ENCODE results near the gene LGALS9.

DNA sequence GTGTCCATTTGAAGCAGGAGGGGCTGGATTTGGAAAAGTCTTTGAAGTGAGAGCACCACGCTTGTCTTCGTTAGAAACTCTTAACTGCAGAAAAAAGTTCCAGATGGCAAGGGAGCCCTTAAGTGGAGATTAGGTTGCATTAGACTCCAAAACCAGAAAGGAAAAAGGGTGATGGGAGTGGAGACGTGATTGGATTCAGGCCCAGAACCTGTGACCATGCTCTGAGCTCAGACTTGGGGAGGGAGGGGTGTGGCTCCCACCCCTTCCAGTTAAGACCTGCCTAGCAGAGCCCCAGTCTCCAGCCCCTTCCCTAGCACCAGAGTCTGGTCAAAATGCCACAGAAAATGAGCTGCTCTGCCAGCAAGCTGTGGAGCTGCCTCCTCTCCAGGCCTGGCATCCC lies 6.4 kb upstream of the LGALS9 start:
- TF ChIP-seq, protein P1, sequence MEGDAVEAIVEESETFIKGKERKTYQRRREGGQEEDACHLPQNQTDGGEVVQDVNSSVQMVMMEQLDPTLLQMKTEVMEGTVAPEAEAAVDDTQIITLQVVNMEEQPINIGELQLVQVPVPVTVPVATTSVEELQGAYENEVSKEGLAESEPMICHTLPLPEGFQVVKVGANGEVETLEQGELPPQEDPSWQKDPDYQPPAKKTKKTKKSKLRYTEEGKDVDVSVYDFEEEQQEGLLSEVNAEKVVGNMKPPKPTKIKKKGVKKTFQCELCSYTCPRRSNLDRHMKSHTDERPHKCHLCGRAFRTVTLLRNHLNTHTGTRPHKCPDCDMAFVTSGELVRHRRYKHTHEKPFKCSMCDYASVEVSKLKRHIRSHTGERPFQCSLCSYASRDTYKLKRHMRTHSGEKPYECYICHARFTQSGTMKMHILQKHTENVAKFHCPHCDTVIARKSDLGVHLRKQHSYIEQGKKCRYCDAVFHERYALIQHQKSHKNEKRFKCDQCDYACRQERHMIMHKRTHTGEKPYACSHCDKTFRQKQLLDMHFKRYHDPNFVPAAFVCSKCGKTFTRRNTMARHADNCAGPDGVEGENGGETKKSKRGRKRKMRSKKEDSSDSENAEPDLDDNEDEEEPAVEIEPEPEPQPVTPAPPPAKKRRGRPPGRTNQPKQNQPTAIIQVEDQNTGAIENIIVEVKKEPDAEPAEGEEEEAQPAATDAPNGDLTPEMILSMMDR (IDR thresholded peaks at IDR 0.05; ENCODE audit: poor library complexity, severe bottlenecking) = no peak
- no peak for TF ChIP-seq TAF1 (IDR thresholded peaks at IDR 0.05; ENCODE audit: low read depth)
- no peak for TF ChIP-seq MXI1 (conservative IDR thresholded peaks at IDR 0.05; ENCODE audit: poor library complexity, severe bottlenecking)
- TF ChIP-seq, protein P2, sequence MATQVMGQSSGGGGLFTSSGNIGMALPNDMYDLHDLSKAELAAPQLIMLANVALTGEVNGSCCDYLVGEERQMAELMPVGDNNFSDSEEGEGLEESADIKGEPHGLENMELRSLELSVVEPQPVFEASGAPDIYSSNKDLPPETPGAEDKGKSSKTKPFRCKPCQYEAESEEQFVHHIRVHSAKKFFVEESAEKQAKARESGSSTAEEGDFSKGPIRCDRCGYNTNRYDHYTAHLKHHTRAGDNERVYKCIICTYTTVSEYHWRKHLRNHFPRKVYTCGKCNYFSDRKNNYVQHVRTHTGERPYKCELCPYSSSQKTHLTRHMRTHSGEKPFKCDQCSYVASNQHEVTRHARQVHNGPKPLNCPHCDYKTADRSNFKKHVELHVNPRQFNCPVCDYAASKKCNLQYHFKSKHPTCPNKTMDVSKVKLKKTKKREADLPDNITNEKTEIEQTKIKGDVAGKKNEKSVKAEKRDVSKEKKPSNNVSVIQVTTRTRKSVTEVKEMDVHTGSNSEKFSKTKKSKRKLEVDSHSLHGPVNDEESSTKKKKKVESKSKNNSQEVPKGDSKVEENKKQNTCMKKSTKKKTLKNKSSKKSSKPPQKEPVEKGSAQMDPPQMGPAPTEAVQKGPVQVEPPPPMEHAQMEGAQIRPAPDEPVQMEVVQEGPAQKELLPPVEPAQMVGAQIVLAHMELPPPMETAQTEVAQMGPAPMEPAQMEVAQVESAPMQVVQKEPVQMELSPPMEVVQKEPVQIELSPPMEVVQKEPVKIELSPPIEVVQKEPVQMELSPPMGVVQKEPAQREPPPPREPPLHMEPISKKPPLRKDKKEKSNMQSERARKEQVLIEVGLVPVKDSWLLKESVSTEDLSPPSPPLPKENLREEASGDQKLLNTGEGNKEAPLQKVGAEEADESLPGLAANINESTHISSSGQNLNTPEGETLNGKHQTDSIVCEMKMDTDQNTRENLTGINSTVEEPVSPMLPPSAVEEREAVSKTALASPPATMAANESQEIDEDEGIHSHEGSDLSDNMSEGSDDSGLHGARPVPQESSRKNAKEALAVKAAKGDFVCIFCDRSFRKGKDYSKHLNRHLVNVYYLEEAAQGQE (IDR thresholded peaks at IDR 0.05; ENCODE audit: borderline replicate concordance) = no peak
- TF ChIP-seq EP300 (conservative IDR thresholded peaks at IDR 0.05; ENCODE audit: poor library complexity, severe bottlenecking) = no peak
- TF ChIP-seq POLR2AphosphoS5 (IDR thresholded peaks at IDR 0.05) = no peak

All from neural cell (in vitro differentiated cells).